Stomach smooth muscle (tissue), 2 donors: Measurements from ENCODE around the gene TFB1M.

Experiments used
- H3K27ac ChIP-seq: one replicate; pipeline ENCODE4 v1.7.0; 2013; ENCODE audit warnings: mild to moderate bottlenecking, low read length, inconsistent platforms
- H3K27me3 ChIP-seq, 2 donors: one replicate each; pipeline ENCODE4 v1.7.0; 2013; ENCODE audit warnings: low read length in 2 of 2; ENCODE audit not compliant: insufficient read depth in 2 of 2, control insufficient read depth in 1 of 2
- H3K36me3 ChIP-seq, 2 donors: one replicate each; pipeline ENCODE4 v1.7.0; 2013; ENCODE audit warnings: low read length in 2 of 2; ENCODE audit not compliant: control insufficient read depth in 2 of 2, insufficient read depth in 2 of 2
- H3K4me1 ChIP-seq: one replicate; pipeline ENCODE4 v1.7.0; 2013; ENCODE audit warnings: low read length; ENCODE audit not compliant: control insufficient read depth, insufficient read depth
- H3K4me3 ChIP-seq, 2 donors: one replicate each; pipeline ENCODE4 v1.7.0; 2013; ENCODE audit warnings: low read length in 2 of 2
- H3K9ac ChIP-seq, 2 donors: one replicate each; pipeline ENCODE4 v1.7.0; 2013; ENCODE audit warnings: low read length in 2 of 2, mild to moderate bottlenecking in 1 of 2
- H3K9me3 ChIP-seq, 2 donors: one replicate each; pipeline ENCODE4 v1.7.0; 2013; ENCODE audit warnings: low read length in 2 of 2; ENCODE audit not compliant: control insufficient read depth in 2 of 2
- donor health status: healthy.
- donor health status: Pancreatic carcinoma.

TFB1M gene

GRCh38 chr6:155252581-155252980 lies 61.7 kb downstream of the TFB1M start:
- H3K9me3 ChIP-seq, result no peaks in the 10 kb centered on the region
- H3K4me3 ChIP-seq, result no peak overlapping the region
- peaks cover 8% of the 10 kb centered on the region for H3K4me1 ChIP-seq
- peaks cover 18 to 21% of the 10 kb centered on the region in 2 donors for H3K36me3 ChIP-seq
- H3K27ac ChIP-seq, result no peak overlapping the region
- H3K9ac ChIP-seq, result no peak overlapping the region
- H3K27me3 ChIP-seq, result no peaks in the 10 kb centered on the region

- Histone ChIP-seq H3K4me3 (no peak overlapping the region), H3K27me3 (no peaks in the 10 kb centered on the region), H3K36me3 (peaks cover 12 to 14% of the 10 kb centered on the region in 2 donors), H3K27ac (no peak overlapping the region), H3K9ac (no peak overlapping the region), H3K4me1 (peaks cover 8% of the 10 kb centered on the region), H3K9me3 (no peaks in the 10 kb centered on the region)
These were observed 63.4 kb downstream of the TFB1M start for GRCh38 chr6:155250701-155251381.

GRCh38 chr6:155248008-155249001 lies 66.0 kb downstream of the TFB1M start:
- Histone ChIP-seq H3K4me3 (no peak overlapping the region), H3K9me3 (no peaks in the 10 kb centered on the region), H3K27ac (no peak overlapping the region), H3K4me1 (peaks cover 10% of the 10 kb centered on the region), H3K36me3 (peaks cover 3 to 5% of the 10 kb centered on the region in 2 donors), H3K9ac (no peak overlapping the region), H3K27me3 (no peaks in the 10 kb centered on the region)

- Histone ChIP-seq H3K4me3 (no peak overlapping the region), H3K27me3 (no peaks in the 10 kb centered on the region), H3K9me3 (no peaks in the 10 kb centered on the region), H3K9ac (no peak overlapping the region), H3K4me1 (peaks cover 13% of the 10 kb centered on the region), H3K27ac (no peak overlapping the region), H3K36me3 (peaks cover 3 to 5% of the 10 kb centered on the region in 2 donors)
These were observed 66.7 kb downstream of the TFB1M start for GRCh38 chr6:155247618-155248007.

GRCh38 chr6:155246825-155247224 lies 67.5 kb downstream of the TFB1M start:
- Histone ChIP-seq H3K36me3 (peaks cover 3 to 5% of the 10 kb centered on the region in 2 donors), H3K4me1 (peaks cover 13% of the 10 kb centered on the region), H3K9me3 (no peaks in the 10 kb centered on the region), H3K27me3 (no peaks in the 10 kb centered on the region), H3K4me3 (no peak overlapping the region), H3K27ac (no peak overlapping the region), H3K9ac (no peak overlapping the region)

GRCh38 chr6:155245831-155246230 lies 68.5 kb downstream of the TFB1M start:
- Histone ChIP-seq H3K9me3 (no peaks in the 10 kb centered on the region), H3K4me1 (peaks cover 15% of the 10 kb centered on the region), H3K27me3 (no peaks in the 10 kb centered on the region), H3K27ac (no peak overlapping the region), H3K4me3 (no peak overlapping the region), H3K36me3 (peaks cover 3 to 5% of the 10 kb centered on the region in 2 donors), H3K9ac (no peak overlapping the region)

GRCh38 chr6:155245193-155245592 lies 69.1 kb downstream of the TFB1M start:
- Histone ChIP-seq H3K9ac (no peak overlapping the region), H3K36me3 (peaks cover 2 to 3% of the 10 kb centered on the region in 2 donors), H3K27ac (no peak overlapping the region), H3K27me3 (no peaks in the 10 kb centered on the region), H3K9me3 (no peaks in the 10 kb centered on the region), H3K4me1 (peaks cover 21% of the 10 kb centered on the region), H3K4me3 (no peak overlapping the region)

- H3K27ac ChIP-seq, result no peak overlapping the region
- H3K4me1 ChIP-seq, result peaks cover 21% of the 10 kb centered on the region
- no peaks in the 10 kb centered on the region for H3K27me3 ChIP-seq
- no peaks in the 10 kb centered on the region for H3K9me3 ChIP-seq
- H3K9ac ChIP-seq, result no peak overlapping the region
- no peak overlapping the region for H3K4me3 ChIP-seq
- peaks cover 0 to under 1% of the 10 kb centered on the region in 2 donors for H3K36me3 ChIP-seq
These were observed 69.8 kb downstream of the TFB1M start for GRCh38 chr6:155244434-155244833.

GRCh38 chr6:155241966-155242365 lies 72.3 kb downstream of the TFB1M start:
- Histone ChIP-seq H3K27me3 (no peaks in the 10 kb centered on the region), H3K9me3 (no peaks in the 10 kb centered on the region), H3K36me3 (no peaks in the 10 kb centered on the region), H3K4me3 (no peak overlapping the region), H3K4me1 (peaks cover 13% of the 10 kb centered on the region), H3K27ac (no peak overlapping the region), H3K9ac (no peak overlapping the region)

GRCh38 chr6:155240905-155241600 lies 73.2 kb downstream of the TFB1M start:
- Histone ChIP-seq H3K4me1 (peaks cover 13% of the 10 kb centered on the region), H3K9me3 (no peaks in the 10 kb centered on the region), H3K36me3 (no peaks in the 10 kb centered on the region), H3K27ac (no peak overlapping the region), H3K9ac (no peak overlapping the region), H3K4me3 (no peak overlapping the region), H3K27me3 (no peaks in the 10 kb centered on the region)
